GM21825 (cell line): ENCODE data around the gene SGIP1.

Experiments
- ATAC-seq: cut with Tn5 transposase; IDR thresholded peaks from one replicate; pipeline ENCODE4 v1.9.1; 2021; ENCODE audit warnings: mild to moderate bottlenecking, moderate library complexity; ENCODE audit not compliant: unreplicated experiment

The SGIP1 gene

DNA sequence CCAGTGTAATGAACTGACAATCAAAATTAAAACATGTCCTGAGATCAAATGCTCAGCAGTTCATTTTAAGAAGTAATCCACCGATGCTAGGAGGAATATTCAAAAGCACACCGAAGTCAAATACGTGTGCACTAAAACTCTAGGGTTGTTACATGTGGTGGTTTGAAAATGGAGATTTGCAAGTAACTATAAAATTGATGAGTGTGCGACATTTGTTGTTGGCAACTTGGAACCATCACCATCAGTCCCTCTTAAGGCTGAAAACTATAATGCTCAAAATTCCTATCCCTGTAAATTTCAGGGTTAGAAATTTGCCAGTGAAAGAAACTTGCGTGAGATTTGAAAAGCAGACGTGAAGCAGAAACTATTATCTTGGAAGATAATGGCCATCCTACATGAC lies 13.3 kb upstream of the SGIP1 start:
- ATAC-seq: no peak

DNA sequence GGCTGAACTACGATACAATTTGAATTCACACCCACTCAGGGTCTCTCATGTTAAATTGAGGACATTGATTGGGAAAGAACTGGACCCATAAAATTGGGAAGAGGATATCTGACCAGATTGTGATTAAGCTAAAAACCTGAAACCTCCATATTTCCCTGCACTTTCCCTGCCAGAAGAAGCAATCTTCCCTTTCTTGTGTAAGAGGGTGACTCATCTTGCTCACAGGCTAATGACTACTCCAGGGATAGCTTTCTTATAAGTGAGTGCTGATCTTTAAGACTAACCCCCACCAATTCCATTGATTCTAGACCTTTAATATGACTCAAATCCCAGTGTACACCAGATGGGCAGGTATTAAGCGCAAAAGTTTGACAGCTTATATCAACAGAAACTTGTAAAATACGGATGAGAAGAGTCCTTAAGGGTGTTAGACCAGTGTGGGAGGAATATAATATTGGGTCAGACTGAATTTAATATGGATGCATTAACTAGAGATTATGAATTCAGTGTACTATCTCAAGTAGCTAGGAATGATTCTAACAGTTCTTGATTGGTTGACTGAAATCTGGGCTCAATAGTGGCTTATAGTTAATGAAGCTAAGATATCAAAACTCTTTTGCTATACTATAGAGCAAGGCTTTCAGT lies 12.1 kb upstream of the SGIP1 start:
- no peak for ATAC-seq

DNA sequence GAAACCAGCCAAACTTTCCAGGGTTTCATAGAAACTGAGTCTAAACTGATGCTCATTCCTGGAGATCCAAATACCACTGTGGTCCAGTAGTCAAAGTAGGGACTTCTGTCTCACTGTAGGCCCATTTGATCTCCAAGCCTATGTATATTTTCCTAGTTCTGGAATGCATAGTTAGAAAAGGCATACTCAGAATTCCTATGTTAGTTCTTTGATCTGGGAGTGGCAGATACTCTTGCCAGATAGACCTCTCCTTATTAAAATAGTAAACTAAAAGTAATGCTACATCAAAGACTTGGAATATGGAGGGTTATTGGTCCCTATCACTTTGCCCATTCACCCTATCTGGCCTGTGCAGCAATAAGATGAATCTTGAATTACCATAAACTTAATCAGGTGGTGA lies 10.4 kb upstream of the SGIP1 start:
- no peak for ATAC-seq

DNA sequence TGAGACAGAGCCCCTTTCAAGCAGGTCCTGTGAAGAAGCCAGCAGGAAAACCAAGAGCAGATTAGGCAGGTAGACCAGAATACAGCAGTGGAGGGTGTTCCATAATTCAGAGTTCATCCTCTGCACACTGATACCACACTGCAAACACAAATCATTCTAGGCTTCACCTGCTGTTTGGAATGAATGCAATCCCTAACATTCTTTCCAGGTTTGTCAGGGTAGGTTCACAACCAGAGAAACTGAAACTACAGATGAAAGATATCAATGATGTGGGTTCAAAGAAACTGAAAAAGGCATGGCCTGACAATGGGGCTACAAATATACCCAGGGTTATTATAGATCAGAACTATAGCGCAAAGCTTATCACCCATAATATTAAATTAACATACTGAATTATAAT lies 8.9 kb upstream of the SGIP1 start:
- ATAC-seq: no peak

DNA sequence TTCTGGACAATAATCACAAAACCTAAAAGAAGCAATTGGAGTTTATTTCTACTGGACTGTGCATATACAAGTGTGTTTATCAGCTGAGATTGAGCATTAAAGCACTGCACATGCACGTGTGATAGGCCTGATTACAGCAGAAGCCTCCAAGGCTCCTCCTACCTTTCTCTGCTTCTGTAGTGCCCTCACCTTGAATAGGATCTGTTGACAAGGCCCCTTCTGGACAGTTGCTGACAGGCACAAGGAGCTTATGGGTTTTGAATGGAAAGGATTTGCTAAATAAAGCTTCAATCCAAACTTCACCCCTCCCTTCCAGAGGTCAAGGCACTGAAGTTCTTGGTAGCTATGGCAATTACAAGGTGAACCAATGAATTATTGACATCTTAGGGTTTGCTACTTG lies 7.9 kb upstream of the SGIP1 start:
- ATAC-seq: no peak

GRCh38 chr1:66526991-66527390 lies 7.0 kb upstream of the SGIP1 start:
- no peak for ATAC-seq

DNA sequence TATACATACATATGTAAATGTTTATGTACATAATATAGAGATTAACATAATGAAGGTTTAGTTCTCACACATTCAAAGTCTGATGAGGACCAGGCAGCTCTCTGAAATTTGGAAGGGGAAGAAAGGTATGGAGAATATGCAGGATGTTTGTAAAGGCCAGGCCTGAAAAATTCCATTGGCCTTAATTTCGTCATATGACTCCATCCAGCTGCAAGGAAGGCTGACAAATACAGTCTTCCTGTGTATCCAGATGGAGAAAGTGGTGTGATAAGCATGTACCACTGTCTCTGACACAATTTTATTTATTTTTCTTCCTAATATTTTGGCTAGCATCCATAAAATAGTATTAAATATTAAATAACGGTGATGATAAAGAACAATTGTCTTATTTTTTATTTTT lies 6.3 kb upstream of the SGIP1 start:
- no peak for ATAC-seq

DNA sequence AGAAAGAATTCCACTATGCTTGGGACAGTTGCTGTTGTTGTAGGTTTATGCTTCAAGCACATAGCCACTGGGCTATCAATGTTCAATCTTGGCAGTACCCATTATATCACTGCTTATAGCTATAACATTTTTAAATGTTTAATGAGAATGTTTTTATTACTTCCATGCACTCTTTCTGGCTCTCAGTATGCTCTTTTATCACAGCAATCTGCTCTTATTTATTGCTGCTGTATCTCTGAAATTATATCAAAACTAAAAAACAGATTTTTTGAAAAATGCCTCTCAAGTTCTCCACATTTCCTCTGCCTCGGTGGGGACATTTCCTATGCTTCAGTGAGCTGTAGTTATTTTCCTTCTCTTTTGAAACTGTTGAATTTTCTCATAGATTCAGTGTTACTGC lies 5.4 kb upstream of the SGIP1 start:
- ATAC-seq: no peak

- no peak for ATAC-seq
These were observed 1.7 kb upstream of the SGIP1 start for GRCh38 chr1:66532214-66532613.

GRCh38 chr1:66532798-66533783 lies 862 bp upstream of the SGIP1 start:
- no peak for ATAC-seq

DNA sequence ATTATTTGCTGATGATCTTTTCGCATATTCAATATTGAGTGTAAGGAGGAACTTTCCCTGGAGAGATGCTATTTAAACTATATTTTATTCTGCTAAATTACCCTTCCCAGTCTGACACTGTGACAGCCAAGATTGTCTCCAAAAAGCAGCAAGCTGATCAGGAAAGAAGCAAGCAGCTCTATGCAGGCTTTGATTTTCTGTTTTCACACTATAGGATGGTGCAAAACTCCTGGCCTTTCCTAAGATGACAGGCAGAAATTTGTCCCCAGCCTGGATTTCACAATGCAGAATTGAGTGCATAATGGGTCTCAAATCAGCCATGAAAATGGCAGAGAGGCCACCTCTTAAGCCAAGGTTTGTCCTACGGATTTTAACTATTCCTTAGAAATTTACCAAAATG lies 1.1 kb downstream of the SGIP1 start:
- ATAC-seq: no peak

GRCh38 chr1:66535853-66536252 lies 1.9 kb downstream of the SGIP1 start:
- ATAC-seq: no peak

DNA sequence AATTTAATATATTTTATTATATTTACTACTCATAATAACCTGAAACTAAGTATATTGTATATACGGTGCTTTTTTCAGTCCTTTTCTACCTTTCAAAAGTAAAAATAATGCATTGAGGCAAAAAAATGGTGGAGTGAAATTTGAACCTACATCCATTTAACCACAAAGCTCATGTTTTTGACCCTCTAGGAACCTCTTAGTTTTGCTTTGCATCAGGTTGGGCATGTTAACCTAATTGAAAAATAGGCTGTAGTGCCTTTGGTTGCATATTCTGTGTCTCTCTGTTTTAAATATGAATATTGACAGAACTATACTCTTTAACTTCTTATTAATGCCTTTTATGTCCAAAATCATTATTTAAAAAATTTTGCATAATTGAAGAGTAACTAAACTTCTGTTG lies 3.8 kb downstream of the SGIP1 start:
- ATAC-seq: no peak

DNA sequence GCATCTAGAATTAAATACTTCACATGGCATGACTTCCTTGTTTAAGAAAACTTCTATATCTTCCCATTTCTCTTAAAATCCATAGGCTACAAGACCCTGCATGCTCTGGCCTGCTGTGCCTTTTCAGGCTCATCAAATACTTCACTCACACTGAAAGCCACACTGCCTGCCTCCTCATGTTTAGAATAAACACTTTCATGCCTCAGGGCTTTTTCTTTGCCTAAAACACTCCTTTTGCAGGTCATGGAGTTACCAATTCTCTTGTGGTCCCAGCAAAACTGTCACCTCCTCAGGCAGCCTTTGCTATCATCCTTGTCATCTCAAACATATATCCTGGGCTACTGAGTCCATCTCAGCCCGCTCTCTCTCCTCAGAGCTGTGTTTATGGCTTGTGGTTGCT lies 5.5 kb downstream of the SGIP1 start:
- ATAC-seq: no peak

DNA sequence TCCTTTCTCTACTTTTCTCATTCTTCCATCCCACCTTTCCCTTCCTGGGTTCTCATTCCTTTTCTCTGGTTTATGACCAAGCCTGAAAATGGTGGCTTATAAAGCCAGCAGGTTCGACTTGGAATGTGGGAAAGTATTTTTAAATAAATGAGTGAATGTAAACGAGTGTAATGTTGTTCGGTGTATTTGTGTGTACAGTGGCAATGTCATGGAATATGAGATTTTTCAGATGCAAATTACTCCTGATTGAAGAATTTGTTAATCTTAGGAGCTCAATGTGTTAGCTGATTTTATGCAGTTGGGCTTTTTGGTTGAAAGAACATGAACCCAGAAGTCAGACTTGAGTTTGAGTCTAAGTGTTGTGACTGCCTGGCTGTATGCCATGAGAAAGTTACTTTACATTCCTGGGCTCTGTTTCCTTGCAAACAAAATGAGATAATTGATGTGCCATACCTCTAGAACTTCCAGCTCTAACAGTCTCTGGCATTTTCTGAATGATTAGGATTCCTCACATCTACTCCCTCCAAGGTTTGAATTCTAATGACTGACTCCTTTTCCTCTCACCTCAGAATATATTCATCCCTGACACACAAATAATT lies 6.6 kb downstream of the SGIP1 start:
- no peak for ATAC-seq

DNA sequence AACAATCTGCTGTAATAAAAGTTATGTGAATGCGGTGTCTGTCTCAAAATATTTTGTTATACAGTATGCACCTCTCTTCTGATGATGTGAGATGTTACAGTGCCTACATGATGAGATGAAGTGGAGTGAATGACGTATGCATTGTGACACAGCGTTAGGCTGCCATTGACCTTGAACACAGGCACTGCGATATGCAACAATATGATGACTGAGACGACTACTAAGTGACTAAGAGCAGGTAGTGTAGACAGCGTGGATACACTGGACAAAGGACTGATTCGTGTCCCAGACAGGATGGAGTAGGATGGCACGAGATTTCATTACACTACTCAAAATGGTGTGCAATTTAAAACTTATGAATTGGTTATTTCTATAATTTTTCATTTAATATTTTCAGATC lies 8.4 kb downstream of the SGIP1 start:
- no peak for ATAC-seq

- ATAC-seq: no peak
These were observed 9.1 kb downstream of the SGIP1 start for GRCh38 chr1:66542811-66543767.

DNA sequence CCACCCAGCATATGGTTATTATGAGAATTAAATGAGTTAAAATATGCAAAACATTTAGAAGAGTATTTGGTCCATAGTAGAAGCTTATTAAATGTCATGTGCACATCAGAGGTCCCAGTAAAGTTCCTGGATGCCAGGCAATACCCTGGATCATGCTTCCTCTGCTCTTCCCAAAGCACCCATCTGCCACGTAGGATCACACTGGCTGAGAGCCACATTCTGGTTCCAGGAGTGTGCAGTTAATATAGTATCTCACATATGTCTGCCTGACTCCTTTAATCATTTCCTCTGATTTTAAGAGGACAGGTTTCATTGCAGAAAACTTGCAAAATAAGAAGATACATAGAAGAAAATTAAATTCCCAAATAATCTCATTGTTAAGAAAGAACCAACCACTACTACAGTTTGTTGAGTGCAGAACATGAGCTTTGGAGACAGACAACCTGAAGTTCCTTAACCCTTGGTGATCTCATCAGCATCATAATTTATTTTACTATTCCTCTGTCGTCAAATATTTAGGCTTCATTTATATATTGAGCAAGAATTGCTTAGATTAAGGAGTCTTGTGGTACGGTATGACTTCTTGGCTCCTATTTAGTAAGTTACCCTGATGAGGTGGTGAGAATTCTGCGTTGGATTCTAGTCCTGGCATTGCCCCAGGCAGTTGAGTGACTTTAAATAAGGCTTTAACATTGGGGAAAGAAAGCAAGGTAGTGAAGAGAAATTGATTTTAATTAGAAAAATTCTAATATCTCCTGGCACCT lies 12.3 kb downstream of the SGIP1 start:
- no peak for ATAC-seq

DNA sequence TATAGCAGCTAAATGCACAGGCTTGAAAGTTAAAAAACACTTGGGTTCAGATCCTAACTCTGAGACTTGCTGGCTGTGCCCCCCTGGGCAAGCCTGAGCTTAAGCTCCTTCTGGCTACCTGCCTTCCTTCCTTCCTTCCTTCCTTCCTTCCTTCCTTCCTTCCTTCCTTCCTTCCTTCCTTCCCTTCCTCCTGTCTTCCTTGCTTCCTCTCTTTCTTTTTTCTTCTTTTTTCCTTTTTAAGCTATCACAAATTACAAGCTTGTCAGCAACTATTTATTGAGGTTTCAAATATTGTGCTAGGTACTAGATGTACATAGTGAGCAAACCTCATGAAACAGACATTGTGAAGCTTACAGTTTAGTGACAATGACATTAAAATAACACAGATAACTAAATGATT lies 15.1 kb downstream of the SGIP1 start:
- ATAC-seq: no peak

DNA sequence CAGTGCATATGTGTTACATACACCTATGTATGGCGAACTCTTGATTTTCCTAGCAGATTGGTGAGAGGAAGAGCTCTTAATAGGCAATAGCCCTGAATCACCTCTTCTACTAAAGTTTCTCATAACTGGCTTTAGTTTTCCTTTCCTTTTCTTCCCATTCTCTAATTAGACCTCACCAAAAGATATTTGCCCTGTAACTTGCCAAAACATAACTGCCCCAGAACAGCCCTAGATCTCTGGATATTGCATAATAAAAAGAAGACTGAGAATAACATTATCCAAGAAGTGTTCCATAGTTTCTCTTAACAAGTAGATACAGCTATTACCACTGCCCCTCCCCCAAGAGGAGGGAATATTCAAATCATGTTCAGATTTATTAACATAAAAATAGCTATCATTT lies 16.3 kb downstream of the SGIP1 start:
- ATAC-seq: no peak
